HepG2 (cell line): Measurements from ENCODE around the gene ENAH.

ENCODE experiments used
- CREB1 ChIP-seq, 2 experiments: fragments of 450-650 bp in 1 of 2; IDR thresholded peaks; 2 replicates each; pipeline ENCODE4 v1.6.1; 2016 to 2017; ENCODE audit warnings: control low read depth in 1 of 2, mild to moderate bottlenecking in 1 of 2, missing compliant biosample characterization in 1 of 2, missing genetic modification characterization in 1 of 2
- JUND ChIP-seq: sonication (generic); formaldehyde crosslinking; IDR thresholded peaks from 2 replicates; pipeline ENCODE4 v1.8.0; 2022; ENCODE audit warnings: mild to moderate bottlenecking, missing genetic modification reagents
- MAFF ChIP-seq: IDR thresholded peaks from 2 replicates; pipeline ENCODE4 v1.6.1; 2011; ENCODE audit warnings: low read depth, low read length, improper control_type of control experiment
- SAFB2 ChIP-seq: sonication (generic); formaldehyde crosslinking; IDR thresholded peaks from 2 replicates; pipeline ENCODE4 v1.5.1; 2020; ENCODE audit warnings: missing genetic modification reagents, low read depth, mild to moderate bottlenecking, borderline replicate concordance
- ZNF460 ChIP-seq: sonication (generic); formaldehyde crosslinking; IDR thresholded peaks from 2 replicates; pipeline ENCODE4 v1.5.1; 2020; ENCODE audit warnings: missing genetic modification reagents, mild to moderate bottlenecking, borderline replicate concordance
- ZSCAN31 ChIP-seq: sonication (generic); formaldehyde crosslinking; IDR thresholded peaks from 2 replicates; pipeline ENCODE4 v1.5.0; 2020; ENCODE audit warnings: low read depth, mild to moderate bottlenecking, missing genetic modification reagents

DNA sequence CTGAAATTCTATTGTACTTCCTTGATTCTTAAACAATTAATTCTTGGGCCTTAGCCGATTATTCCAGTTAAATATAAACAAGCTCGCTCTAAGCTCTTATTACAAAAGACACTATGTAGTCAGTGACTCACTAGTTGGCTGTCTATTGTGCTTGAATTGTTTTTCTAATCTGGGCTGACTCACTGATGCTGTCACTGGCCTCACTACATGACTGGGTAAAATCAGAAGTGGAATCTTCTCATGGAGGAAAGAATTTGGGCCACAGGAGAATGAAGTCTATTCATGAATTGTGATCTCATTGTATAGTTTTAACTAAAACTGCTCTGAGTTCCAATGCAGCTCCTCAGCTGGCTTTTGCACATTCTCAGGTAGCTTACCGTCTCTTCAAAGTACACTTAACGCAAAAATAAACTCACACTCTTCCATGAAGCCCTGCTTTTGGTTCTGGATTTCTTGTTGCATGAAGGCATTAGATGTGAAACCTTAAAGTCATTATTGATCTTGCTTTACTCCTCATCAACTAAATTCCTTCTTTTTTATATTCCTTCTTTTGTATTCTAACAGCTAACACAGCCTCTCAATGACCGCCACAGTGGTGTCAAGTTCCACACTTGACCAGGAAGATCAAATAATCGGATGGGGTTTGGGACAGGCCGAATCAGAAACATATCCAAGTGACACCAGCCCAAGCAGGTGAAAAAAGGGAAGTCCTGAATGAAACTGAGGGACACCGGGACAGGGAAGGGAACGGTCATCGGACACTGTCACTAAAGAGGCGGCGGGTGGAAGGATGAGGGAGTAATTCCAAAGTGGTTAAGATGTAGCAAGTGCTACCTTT is 144.2 kb downstream of the ENAH start:
- TF ChIP-seq MAFF, result no peak
- no peak for TF ChIP-seq SAFB2
- TF ChIP-seq JUND (CRISPR knock-in tag), result no peak
- no peak for TF ChIP-seq ZNF460 (CRISPR knock-in tag)
- no peak for TF ChIP-seq ZSCAN31 (CRISPR knock-in tag)
- peak; percentile 71 for TF ChIP-seq CREB1 (IDR thresholded peaks at IDR 0.05)
- TF ChIP-seq CREB1 (CRISPR knock-in tag; IDR thresholded peaks at IDR 0.05), result 0 out of 2 replicates have a peak, but pooled peaks have one; percentile 44
